ENCODE measurements around the gene SPEF2. TPM values are rescaled to one million over a fixed set of nuclear protein-coding genes. Genes with fewer than 3 reads are reported as not detected.

Gene SPEF2
- total RNA-seq, 1 donor from 2014 or later: 12.1 TPM

DNA sequence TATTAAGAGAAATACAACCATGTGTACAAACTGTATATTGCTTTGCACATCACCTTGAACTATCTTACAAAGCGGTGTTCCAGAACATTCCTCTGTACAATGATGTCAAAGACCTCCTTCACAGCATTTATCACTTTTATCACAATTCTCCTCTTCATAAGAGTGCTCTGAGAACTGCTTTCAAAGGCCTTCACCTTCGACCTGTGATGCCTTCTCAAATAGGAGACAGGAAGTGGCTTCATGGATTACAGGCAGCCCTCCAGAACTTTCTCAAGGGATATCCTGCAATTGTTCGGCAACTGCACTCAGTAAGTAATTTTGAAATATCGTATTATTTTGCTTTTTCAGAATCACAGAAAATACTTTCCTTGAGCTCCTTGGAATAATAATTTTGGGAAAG, 171.1 kb downstream of the SPEF2 start:
- H3K27me3 Mint-ChIP-seq (ENCODE audit: low read depth): peaks cover 9% of the 10 kb centered on the region
- H3K36me3 Mint-ChIP-seq: no peaks in the 10 kb centered on the region
- no peak overlapping the region for H3K4me3 Mint-ChIP-seq
- TF ChIP-seq, protein P1, sequence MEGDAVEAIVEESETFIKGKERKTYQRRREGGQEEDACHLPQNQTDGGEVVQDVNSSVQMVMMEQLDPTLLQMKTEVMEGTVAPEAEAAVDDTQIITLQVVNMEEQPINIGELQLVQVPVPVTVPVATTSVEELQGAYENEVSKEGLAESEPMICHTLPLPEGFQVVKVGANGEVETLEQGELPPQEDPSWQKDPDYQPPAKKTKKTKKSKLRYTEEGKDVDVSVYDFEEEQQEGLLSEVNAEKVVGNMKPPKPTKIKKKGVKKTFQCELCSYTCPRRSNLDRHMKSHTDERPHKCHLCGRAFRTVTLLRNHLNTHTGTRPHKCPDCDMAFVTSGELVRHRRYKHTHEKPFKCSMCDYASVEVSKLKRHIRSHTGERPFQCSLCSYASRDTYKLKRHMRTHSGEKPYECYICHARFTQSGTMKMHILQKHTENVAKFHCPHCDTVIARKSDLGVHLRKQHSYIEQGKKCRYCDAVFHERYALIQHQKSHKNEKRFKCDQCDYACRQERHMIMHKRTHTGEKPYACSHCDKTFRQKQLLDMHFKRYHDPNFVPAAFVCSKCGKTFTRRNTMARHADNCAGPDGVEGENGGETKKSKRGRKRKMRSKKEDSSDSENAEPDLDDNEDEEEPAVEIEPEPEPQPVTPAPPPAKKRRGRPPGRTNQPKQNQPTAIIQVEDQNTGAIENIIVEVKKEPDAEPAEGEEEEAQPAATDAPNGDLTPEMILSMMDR (IDR thresholded peaks at IDR 0.05; ENCODE audit: unreplicated experiment): no peak
- no peak for DNase-seq (ENCODE audit: low spot score in 2 of 2, unreplicated experiment in 2 of 2)
- no peak overlapping the region for H3K27ac Mint-ChIP-seq
- no peaks in the 10 kb centered on the region for H3K9me3 Mint-ChIP-seq
- H3K4me1 Mint-ChIP-seq: no peaks in the 10 kb centered on the region

DNA sequence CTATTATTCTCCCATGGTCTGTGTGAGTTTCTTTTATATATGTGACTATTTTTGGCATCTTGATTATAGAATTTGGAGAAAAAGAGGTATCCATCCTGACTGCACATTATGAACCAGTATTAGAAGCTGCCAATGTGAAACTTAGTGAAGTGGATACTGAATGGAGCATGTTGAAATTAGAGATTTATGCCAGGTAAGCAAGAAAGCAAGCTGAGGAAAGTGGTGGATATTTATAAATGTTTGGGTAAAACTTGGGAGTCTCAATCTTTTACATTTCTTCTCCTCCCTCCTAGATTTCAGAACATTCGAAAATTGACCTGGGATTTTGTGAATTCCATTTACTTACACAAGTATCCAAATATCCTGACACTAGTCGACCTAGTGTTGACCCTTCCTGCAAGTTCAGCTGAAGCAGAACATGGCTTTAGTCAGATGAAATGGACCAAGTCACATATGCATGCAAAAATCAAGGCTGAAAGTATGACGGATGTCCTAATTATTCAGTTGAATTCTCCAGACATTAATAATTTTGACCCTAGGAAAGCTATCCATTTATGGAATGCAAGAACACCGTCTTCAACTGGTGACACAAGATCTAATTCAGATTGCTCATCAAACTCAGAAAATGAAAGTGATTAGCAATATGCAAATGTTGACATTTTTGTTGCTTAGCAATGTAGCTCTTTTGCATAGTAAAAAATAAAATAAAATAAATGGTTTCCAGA, 172.2 kb downstream of the SPEF2 start:
- Mint-ChIP-seq H3K4me3 (no peak overlapping the region), H3K36me3 (no peaks in the 10 kb centered on the region), H3K27me3 (ENCODE audit: low read depth) (peaks cover 4% of the 10 kb centered on the region), H3K4me1 (no peaks in the 10 kb centered on the region), H3K9me3 (no peaks in the 10 kb centered on the region), H3K27ac (no peak overlapping the region)
- TF ChIP-seq, protein P1 (IDR thresholded peaks at IDR 0.05; ENCODE audit: unreplicated experiment): no peak
- DNase-seq (ENCODE audit: low spot score in 2 of 2, unreplicated experiment in 2 of 2): no peak

DNA sequence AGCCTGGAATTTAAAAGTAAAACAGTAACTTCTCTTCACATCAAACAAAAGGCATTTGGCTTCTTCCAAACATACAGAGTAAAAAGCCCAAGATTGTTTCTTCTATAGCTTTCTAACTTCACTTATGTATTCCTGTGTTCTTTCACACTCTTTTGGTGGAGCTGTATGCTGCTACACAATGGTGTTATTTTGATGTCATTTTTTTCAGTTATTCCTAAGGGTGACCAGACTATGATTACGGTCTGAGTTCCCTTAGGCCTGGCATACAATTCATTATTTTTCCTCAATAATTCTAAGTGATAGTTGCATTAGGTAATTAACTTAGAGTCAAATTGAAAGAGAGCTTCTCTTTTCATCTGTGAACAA, 172.8 kb downstream of the SPEF2 start:
- no peak overlapping the region for H3K4me3 Mint-ChIP-seq
- no peak for DNase-seq (ENCODE audit: low spot score in 2 of 2, unreplicated experiment in 2 of 2)
- H3K9me3 Mint-ChIP-seq: no peaks in the 10 kb centered on the region
- TF ChIP-seq, protein P1 (IDR thresholded peaks at IDR 0.05; ENCODE audit: unreplicated experiment): no peak
- H3K27ac Mint-ChIP-seq: no peak overlapping the region
- H3K36me3 Mint-ChIP-seq: no peaks in the 10 kb centered on the region
- no peaks in the 10 kb centered on the region for H3K4me1 Mint-ChIP-seq
- peaks cover 4% of the 10 kb centered on the region for H3K27me3 Mint-ChIP-seq (ENCODE audit: low read depth)

DNA sequence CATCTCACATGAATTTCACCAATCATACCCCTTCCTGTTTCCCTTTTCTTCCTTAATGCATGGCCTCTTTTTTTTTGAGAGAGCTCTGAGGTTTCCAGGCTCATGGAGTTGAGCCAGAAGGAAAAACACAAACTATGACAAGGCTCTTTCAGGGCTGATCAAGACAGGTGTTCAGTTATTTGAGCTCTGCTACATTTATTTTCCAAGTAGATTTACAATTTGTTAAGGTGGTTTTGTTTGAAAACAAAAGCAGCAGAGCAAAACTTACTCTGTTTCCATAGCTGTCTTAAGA, 176.6 kb downstream of the SPEF2 start:
- Mint-ChIP-seq H3K27ac (no peak overlapping the region), H3K9me3 (no peaks in the 10 kb centered on the region), H3K36me3 (no peaks in the 10 kb centered on the region), H3K4me3 (no peak overlapping the region), H3K4me1 (no peaks in the 10 kb centered on the region), H3K27me3 (ENCODE audit: low read depth) (no peaks in the 10 kb centered on the region)
- TF ChIP-seq, protein P1 (IDR thresholded peaks at IDR 0.05; ENCODE audit: unreplicated experiment): no peak
- DNase-seq (ENCODE audit: low spot score in 2 of 2, unreplicated experiment in 2 of 2): no peak

DNA sequence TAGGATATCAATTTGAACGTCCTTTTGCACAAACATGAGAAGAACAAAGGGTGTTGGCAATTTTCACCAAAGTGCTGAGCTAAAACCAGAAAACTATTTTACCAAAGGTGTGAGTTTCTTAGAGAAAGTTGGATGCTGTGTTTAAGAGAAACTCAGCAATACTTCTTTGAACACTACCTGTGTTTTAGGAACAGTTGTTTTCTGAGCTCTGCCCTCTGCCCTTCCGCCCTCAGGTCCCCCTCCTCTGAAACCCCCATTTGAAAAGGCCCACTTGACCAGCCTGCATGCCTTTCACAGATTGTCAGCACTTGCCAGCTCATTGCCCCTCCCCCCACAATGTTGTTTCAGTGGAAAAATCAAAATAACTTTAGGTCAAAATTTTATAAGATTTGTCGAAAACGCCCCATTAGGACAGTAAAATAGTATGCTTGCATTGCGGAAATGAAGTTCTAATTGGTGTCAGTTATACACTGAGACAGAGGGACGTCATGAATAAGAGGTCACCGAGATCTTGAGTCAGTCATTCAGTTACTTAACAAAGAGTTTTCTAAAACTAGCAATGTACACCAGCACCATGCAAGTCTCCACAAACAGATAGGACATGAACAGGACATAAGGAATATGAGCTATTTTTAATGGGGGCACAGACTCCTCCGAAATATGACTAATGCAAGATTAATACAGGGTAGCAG, 177.2 kb downstream of the SPEF2 start:
- DNase-seq (ENCODE audit: low spot score in 2 of 2, unreplicated experiment in 2 of 2): no peak
- Mint-ChIP-seq H3K27ac (no peak overlapping the region), H3K27me3 (ENCODE audit: low read depth) (no peaks in the 10 kb centered on the region), H3K36me3 (no peaks in the 10 kb centered on the region), H3K4me1 (no peaks in the 10 kb centered on the region), H3K9me3 (no peaks in the 10 kb centered on the region), H3K4me3 (no peak overlapping the region)
- TF ChIP-seq, protein P1 (IDR thresholded peaks at IDR 0.05; ENCODE audit: unreplicated experiment): no peak
